SK-N-MC (cell line): ENCODE data around the gene ACE.

Source experiments
- DNase-seq: peaks from one replicate; pipeline ENCODE4 v3.0.0-alpha.2; 2011; ENCODE audit warnings: low read depth, low spot score
- H3K27ac ChIP-seq: fragments of 200-600 bp; sonication (generic); 2 replicates; pipeline ENCODE4 v1.5.1; 2016; ENCODE audit warnings: mixed run types
- H3K36me3 ChIP-seq: fragments of 200-600 bp; sonication (generic); 2 replicates; pipeline ENCODE4 v1.6.1; 2017; ENCODE audit warnings: antibody characterized with exemption, low read length, mixed read lengths; ENCODE audit not compliant: insufficient read depth
- H3K4me3 ChIP-seq: fragments of 200-600 bp; sonication (generic); 2 replicates; pipeline ENCODE4 v1.5.1; 2016
- H3K9ac ChIP-seq: fragments of 200-600 bp; sonication (generic); 2 replicates; pipeline ENCODE4 v1.8.0; 2017; ENCODE audit warnings: mixed run types, mixed read lengths; ENCODE audit not compliant: insufficient read length
- H3K9me3 ChIP-seq: fragments of 200-600 bp; sonication (generic); 2 replicates; pipeline ENCODE4 v1.6.1; 2017; ENCODE audit warnings: low read depth, mild to moderate bottlenecking, antibody characterized with exemption, low read length, moderate library complexity, mixed read lengths
- EZH2 ChIP-seq: fragments of 200-600 bp; sonication (generic); IDR thresholded peaks from one replicate; pipeline ENCODE4 v1.6.1; 2017; ENCODE audit warnings: antibody characterized with exemption
- FOXP2 ChIP-seq: optimal IDR thresholded peaks from 2 replicates; pipeline ENCODE3; 2011; ENCODE audit warnings: mild to moderate bottlenecking, moderate library complexity; ENCODE audit not compliant: insufficient read depth; ENCODE audit errors: extremely low read length, control extremely low read depth
- POLR2AphosphoS5 ChIP-seq: IDR thresholded peaks from 2 replicates; pipeline ENCODE4 v1.6.1; 2012; ENCODE audit warnings: mild to moderate bottlenecking, low read depth, low read length, borderline replicate concordance

Gene ACE

DNA sequence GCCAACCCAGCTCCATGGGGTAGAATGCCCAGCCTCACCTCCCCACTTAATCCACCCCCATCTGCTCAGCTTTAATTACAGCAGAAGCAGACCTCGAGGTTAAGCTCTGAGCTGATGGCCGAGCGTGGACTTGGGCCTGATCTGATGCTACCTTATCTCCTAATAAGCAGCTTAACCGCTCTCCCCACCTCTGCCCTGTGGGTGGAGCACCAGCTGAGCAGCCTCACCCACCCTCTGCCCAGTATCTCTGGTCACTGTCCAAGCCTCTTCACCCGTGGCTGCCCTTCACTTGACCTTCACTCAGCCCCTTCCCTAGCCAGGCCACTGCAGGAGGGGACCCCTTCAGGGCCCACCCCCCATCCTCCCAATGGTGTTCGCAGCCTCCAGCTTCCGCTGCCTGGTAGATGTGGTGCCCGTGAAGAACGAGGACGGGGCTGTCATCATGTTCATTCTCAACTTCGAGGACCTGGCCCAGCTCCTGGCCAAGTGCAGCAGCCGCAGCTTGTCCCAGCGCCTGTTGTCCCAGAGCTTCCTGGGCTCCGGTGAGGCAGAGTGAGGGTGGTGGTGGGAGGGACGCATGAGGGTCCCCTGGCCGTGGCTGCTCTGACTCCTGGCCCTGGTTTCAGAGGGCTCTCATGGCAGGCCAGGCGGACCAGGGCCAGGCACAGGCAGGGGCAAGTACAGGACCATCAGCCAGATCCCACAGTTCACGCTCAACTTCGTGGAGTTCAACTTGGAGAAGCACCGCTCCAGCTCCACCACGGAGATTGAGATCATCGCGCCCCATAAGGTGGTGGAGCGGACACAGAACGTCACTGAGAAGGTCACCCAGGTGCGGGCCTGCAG, 53.1 kb downstream of the ACE start:
- H3K4me3 ChIP-seq = no peak overlapping the region
- TF ChIP-seq EZH2 (no peak), POLR2AphosphoS5 (no peak), FOXP2 (no peak)
- H3K27ac ChIP-seq = no peak overlapping the region
- H3K9ac ChIP-seq = no peak overlapping the region
- H3K9me3 ChIP-seq = no peaks in the 10 kb centered on the region
- no peak for DNase-seq
- H3K36me3 ChIP-seq = no peaks in the 10 kb centered on the region

DNA sequence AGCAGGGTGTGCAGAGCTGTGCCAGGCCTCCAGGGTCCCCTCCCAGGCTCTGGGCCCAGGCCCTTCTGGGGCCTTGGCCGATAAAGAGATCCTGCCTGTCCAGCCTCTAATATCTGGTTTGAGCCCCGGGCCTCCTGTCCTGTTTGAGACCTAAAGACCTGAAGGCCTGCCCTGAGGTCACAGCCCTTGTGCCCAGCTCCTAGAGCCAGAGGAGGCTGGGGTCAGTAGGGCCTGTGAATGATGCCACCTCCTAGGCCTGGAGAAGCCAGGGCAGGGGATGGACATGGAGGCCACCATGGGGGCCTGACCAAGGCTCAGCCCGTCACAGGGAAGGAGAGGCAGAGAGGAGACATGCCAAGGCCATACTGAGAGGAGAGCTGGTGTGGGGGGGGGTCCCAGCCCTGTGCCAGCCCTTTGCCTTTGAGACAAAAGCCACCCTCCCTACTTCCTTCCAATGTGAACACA, 53.7 kb downstream of the ACE start:
- Histone ChIP-seq H3K36me3 (no peaks in the 10 kb centered on the region), H3K4me3 (no peak overlapping the region), H3K9ac (no peak overlapping the region), H3K9me3 (no peaks in the 10 kb centered on the region), H3K27ac (no peak overlapping the region)
- DNase-seq = no peak
- TF ChIP-seq POLR2AphosphoS5 (no peak), EZH2 (no peak), FOXP2 (no peak)

DNA sequence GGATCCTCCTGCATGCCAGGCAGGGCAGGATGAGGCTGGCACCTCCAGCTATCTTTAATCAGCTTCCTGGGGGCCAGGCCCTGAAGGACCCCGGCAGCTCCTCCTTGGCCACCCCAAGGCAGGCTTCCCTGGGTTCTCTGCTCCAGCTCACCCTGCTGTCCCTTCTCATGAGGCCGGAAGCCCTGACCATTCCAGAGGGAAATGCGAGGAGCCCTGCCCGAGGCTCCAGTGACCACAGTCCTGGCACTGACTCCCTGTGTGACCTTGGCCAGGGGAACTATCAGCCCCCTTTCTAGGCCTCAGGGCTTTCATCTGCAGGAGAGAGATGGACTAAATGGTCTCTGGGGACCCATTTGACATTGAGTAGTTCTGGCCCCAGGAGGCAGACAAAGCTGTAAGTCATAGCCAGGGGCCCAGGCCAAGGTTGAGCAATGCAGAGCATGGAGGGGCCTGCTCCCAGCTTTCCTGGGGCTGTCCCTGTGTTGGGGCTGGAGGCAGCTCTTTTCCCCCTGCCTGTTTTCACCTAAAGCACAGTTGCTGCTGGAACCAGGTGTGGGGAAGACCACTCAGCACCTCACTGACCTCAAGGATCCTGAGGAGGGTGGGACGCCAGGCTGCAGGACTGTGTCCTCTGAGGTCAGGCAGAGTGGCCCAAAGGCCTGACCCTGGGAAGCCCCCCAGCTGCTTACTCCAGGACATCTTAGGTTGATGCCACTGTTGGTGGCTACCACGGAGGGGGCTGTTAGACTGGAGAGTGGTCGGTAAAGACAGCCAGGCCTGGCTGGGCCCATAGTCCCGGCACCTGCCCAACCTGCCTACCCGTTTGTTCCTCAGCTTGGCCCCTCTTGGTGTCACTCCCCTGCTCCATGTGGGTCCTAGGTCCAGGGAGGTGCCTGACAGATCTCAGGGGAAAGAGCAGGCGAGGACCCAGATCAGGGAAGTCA, 54.4 kb downstream of the ACE start:
- Histone ChIP-seq H3K27ac (no peak overlapping the region), H3K4me3 (no peak overlapping the region), H3K36me3 (no peaks in the 10 kb centered on the region), H3K9ac (no peak overlapping the region), H3K9me3 (no peaks in the 10 kb centered on the region)
- TF ChIP-seq FOXP2 (no peak), EZH2 (no peak), POLR2AphosphoS5 (no peak)
- no peak for DNase-seq

DNA sequence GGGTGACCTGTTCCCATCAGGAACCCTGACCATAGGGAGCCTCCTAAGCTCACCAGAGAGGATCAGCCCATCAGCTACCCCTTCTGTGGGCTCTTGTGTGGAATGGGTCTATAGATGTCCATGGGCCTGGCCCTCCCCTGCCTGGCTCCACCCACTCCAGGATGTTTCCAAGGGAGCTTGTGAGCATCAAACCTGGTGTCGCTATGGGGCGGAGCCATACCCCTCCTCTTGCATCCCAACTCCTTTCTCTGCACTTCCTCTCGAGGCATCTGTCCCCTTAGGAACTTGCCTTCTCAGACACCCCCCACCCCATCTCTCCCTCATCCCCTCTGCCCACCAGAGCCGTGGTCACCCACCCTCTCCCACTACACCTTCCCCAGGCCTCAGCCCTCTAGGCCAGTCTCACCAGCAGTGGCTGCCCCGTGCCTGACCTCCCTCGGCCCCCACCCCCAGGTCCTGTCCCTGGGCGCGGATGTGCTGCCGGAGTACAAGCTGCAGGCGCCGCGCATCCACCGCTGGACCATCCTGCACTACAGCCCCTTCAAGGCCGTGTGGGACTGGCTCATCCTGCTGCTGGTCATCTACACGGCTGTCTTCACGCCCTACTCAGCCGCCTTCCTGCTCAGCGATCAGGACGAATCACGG, 56.7 kb downstream of the ACE start:
- Histone ChIP-seq H3K27ac (no peak overlapping the region), H3K9me3 (no peaks in the 10 kb centered on the region), H3K36me3 (no peaks in the 10 kb centered on the region), H3K9ac (no peak overlapping the region), H3K4me3 (no peak overlapping the region)
- no peak for DNase-seq
- TF ChIP-seq FOXP2 (no peak), POLR2AphosphoS5 (no peak), EZH2 (no peak)

DNA sequence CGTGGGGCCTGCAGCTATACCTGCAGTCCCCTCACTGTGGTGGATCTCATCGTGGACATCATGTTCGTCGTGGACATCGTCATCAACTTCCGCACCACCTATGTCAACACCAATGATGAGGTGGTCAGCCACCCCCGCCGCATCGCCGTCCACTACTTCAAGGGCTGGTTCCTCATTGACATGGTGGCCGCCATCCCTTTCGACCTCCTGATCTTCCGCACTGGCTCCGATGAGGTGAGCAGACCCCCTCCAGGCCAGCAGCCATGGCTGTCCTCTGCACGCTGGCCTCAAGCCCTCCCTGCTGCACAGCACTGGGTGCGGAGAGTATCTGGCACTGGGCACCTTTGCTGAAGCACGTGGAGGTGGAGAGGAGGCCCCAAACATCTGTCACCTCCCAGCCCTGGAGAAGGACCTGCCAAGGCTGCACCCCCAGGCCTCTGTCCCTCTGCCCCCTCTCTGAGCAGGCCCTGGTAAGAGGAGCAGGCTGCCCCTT, 57.3 kb downstream of the ACE start:
- no peak overlapping the region for H3K27ac ChIP-seq
- H3K9ac ChIP-seq = no peak overlapping the region
- no peak overlapping the region for H3K4me3 ChIP-seq
- H3K36me3 ChIP-seq = no peaks in the 10 kb centered on the region
- DNase-seq = no peak
- no peak for TF ChIP-seq EZH2
- TF ChIP-seq FOXP2 = no peak
- no peak for TF ChIP-seq POLR2AphosphoS5
- H3K9me3 ChIP-seq = no peaks in the 10 kb centered on the region

DNA sequence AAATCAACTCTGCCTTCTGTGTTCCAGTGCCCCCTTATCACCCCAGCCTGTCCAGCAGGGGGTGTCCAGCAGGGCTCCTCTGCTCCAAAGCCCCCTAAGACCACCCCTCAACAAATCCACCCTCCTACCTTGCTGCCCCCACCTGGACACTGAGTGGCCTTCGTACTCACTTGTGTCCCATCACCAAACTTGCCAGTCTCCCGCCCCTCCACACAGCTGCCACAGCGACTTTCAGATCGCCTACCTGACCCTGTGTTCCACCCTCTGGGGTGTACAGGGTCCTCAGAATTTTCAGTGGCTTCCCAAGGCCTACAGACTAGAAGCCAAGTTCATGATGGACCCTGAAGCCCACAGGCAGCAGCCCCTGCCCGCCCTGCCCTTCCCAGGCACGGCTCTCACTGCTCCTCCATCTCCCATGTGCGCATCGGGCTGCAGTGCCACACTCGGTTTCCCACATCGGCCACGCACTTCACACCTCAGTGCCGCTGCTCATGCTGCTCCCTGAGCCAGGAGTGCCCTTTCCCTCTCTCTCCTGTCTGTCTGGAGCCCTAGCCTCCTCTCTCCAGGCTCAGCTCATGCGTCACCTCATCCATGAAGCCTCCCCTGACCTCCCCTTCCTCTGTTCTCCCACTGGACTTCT, 58.1 kb downstream of the ACE start:
- Histone ChIP-seq H3K9me3 (no peaks in the 10 kb centered on the region), H3K9ac (no peak overlapping the region), H3K36me3 (no peaks in the 10 kb centered on the region), H3K4me3 (no peak overlapping the region), H3K27ac (no peak overlapping the region)
- DNase-seq = no peak
- TF ChIP-seq FOXP2 (no peak), POLR2AphosphoS5 (no peak), EZH2 (no peak)

DNA sequence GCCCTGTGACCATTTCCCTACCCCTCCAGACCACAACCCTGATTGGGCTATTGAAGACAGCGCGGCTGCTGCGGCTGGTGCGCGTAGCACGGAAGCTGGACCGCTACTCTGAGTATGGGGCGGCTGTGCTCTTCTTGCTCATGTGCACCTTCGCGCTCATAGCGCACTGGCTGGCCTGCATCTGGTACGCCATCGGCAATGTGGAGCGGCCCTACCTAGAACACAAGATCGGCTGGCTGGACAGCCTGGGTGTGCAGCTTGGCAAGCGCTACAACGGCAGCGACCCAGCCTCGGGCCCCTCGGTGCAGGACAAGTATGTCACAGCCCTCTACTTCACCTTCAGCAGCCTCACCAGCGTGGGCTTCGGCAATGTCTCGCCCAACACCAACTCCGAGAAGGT, 58.8 kb downstream of the ACE start:
- H3K9me3 ChIP-seq = no peaks in the 10 kb centered on the region
- DNase-seq = no peak
- TF ChIP-seq POLR2AphosphoS5 = no peak
- no peak for TF ChIP-seq EZH2
- no peak for TF ChIP-seq FOXP2
- H3K27ac ChIP-seq = no peak overlapping the region
- H3K36me3 ChIP-seq = no peaks in the 10 kb centered on the region
- H3K9ac ChIP-seq = no peak overlapping the region
- H3K4me3 ChIP-seq = no peak overlapping the region
